ENCODE measurements around the gene MBTD1.
"Not testable (repeated sequence)": the region's sequence is repeated elsewhere in the genome, so short reads cannot be mapped to it uniquely, and the experiment has no call there.

Gene MBTD1

GRCh38 chr17:51188271-51188833 is 71.5 kb downstream of the MBTD1 start:
- no peak for DNase-seq (ENCODE audit: low spot score)

- DNase-seq (ENCODE audit: low spot score) = no peak
These were observed 74.0 kb downstream of the MBTD1 start for GRCh38 chr17:51185763-51186332.

- DNase-seq (ENCODE audit: low spot score) = no peak
These were observed 75.7 kb downstream of the MBTD1 start for GRCh38 chr17:51184124-51184523.

- no peak for DNase-seq (ENCODE audit: low spot score)
These were observed 79.4 kb downstream of the MBTD1 start for GRCh38 chr17:51180486-51180885.

GRCh38 chr17:51172030-51172429 is 87.8 kb downstream of the MBTD1 start:
- DNase-seq (ENCODE audit: low spot score) = not testable (repeated sequence)

- DNase-seq (ENCODE audit: low spot score) = no peak
These were observed 89.1 kb downstream of the MBTD1 start for GRCh38 chr17:51170736-51171135.

GRCh38 chr17:51169340-51169739 is 90.5 kb downstream of the MBTD1 start:
- DNase-seq (ENCODE audit: low spot score) = no peak

- peak; percentile 63 for DNase-seq (ENCODE audit: low spot score)
These were observed 92.6 kb downstream of the MBTD1 start for GRCh38 chr17:51166987-51167931.

GRCh38 chr17:51166198-51166986 is 93.5 kb downstream of the MBTD1 start, which contains the start of gene NME2:
TSS of gene NME2 (plus strand) at chr17:51166411. CDS start at chr17:51166831, 420 bp downstream.
- peak; percentile 91 for DNase-seq (ENCODE audit: low spot score)

- no peak for DNase-seq (ENCODE audit: low spot score)
These were observed 94.1 kb downstream of the MBTD1 start for GRCh38 chr17:51165680-51166197.

GRCh38 chr17:51164911-51165679 is 94.8 kb downstream of the MBTD1 start:
- no peak for DNase-seq (ENCODE audit: low spot score)

GRCh38 chr17:51161541-51161940 is 98.3 kb downstream of the MBTD1 start:
- DNase-seq (ENCODE audit: low spot score) = no peak

GRCh38 chr17:51159604-51160003 is 100.2 kb downstream of the MBTD1 start:
- DNase-seq (ENCODE audit: low spot score) = no peak

GRCh38 chr17:51155416-51155815 is 104.4 kb downstream of the MBTD1 start:
- DNase-seq (ENCODE audit: low spot score) = no peak

- no peak for DNase-seq (ENCODE audit: low spot score)
These were observed 105.7 kb downstream of the MBTD1 start for GRCh38 chr17:51154176-51154575.

GRCh38 chr17:51153210-51154072 is 106.4 kb downstream of the MBTD1 start, which contains the start of gene NME1:
TSS of gene NME1 (plus strand) at chr17:51153559. CDS start at chr17:51155655, 2,096 bp downstream.
- DNase-seq (ENCODE audit: low spot score) = peak; percentile 99

GRCh38 chr17:51152766-51153209 is 107.1 kb downstream of the MBTD1 start:
- DNase-seq (ENCODE audit: low spot score) = peak; percentile 40

GRCh38 chr17:51150932-51151331 is 108.9 kb downstream of the MBTD1 start:
- no peak for DNase-seq (ENCODE audit: low spot score)

- DNase-seq (ENCODE audit: low spot score) = no peak
These were observed 110.7 kb downstream of the MBTD1 start for GRCh38 chr17:51149163-51149562.

- DNase-seq (ENCODE audit: low spot score) = no peak
These were observed 112.2 kb downstream of the MBTD1 start for GRCh38 chr17:51147650-51148049.

All from LoVo (cell line).